C4-2B (cell line): ENCODE data around the gene ADD3.

ENCODE experiments used
- H3K27ac ChIP-seq: fragments of 450-650 bp; 2 replicates; pipeline ENCODE4 v1.5.1; 2017
- CTCF ChIP-seq: fragments of 450-650 bp; conservative IDR thresholded peaks from 2 replicates; pipeline ENCODE4 v1.5.1; 2017; ENCODE audit warnings: mild to moderate bottlenecking
- ZFX ChIP-seq: fragments of 450-650 bp; IDR thresholded peaks from 2 replicates; pipeline ENCODE4 v1.6.1; 2017

Gene ADD3

DNA sequence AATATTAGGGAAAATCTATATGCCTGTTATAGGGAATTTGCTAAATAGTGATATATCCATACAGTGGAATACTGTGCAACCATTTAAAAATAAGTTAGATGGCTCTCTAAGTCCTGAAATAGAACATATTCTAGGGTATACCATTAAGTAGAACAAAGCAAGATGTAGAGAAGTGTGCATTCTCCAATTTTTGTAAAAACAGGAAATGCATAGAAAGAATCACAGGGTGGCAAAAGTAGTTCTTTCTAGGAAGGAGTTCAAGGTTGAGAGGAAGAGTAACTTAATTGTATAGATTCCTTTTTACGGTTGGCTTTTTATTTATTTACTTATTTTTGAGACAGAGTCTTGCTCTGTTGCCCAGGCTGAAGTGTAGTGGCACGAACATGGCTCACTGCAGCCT lies 43.7 kb downstream of the ADD3 start:
- H3K27ac ChIP-seq = no peak overlapping the region
- TF ChIP-seq CTCF = no peak
- no peak for TF ChIP-seq ZFX

DNA sequence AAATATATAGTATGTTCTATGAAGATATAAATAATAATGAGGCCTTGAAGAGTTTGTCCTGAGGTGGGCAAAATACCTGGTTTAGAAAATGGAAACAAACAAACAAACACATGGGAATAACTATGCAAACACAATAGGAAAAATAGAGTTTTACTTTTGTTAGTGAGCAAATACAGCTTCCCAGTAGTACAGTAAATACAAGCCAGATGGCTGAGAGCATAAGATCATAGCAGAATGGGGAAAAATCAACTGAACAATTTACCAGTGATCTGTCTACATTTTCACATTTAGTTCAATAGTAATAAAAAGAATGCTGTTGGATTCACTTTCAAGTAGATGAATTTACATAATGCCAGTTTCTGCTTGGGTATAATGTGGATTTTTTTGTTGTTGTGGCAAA lies 45.1 kb downstream of the ADD3 start:
- TF ChIP-seq CTCF = no peak
- TF ChIP-seq ZFX = no peak
- H3K27ac ChIP-seq = no peak overlapping the region

GRCh38 chr10:110056822-110057221 lies 49.0 kb downstream of the ADD3 start:
- TF ChIP-seq ZFX = no peak
- TF ChIP-seq CTCF = no peak
- H3K27ac ChIP-seq = no peak overlapping the region

- TF ChIP-seq CTCF (no peak), ZFX (no peak)
- H3K27ac ChIP-seq = no peak overlapping the region
Measured at GRCh38 chr10:110057456-110057855, 49.7 kb downstream of the ADD3 start.

DNA sequence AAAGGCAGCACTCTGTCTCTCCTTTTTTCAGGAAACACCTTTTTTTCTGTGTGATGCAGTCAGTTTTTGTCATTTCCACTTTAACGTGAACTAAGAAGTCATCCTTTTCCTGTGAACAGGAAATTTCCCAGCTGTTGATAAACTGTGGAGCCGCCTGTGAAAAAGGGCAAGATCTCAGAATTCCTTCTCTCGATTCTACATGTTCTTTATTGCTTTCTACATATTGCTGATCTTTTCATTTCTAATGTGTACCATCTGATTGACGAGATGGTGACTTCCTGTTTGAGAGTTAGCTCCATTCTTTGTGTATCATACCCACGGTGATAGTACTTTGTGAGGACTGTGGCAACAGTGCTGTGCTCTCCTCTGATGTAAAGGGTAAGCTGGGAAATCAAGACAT lies 50.4 kb downstream of the ADD3 start:
- TF ChIP-seq ZFX = no peak
- H3K27ac ChIP-seq = no peak overlapping the region

DNA sequence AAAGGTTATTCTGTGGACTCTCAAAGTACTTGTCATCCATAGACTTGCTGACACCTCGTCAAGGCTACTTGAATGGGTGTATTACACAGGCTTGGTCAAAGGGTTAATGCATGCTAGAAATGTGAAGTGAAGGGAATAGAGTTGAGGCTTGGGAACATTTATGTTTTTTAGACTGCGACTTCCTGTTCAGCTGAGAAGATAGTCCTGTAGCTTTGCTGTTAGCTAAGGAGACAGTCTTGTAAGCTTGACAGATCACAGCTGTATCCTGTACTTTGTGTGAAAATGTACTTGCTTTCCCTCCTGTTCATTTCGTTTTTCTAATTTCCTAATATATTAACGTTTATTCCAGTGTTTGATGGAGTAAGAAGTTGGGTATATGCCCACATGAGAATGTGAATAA lies 52.1 kb downstream of the ADD3 start:
- TF ChIP-seq CTCF = no peak
- no peak for TF ChIP-seq ZFX
- H3K27ac ChIP-seq = no peak overlapping the region

- no peak overlapping the region for H3K27ac ChIP-seq
Measured at GRCh38 chr10:110061687-110062086, 53.9 kb downstream of the ADD3 start.

More at GRCh38 chr10:110061687-110062086, 53.9 kb downstream of the ADD3 start:
- TF ChIP-seq CTCF (no peak), ZFX (no peak)
